H9 (cell line): ENCODE measurements around the gene SV2A. TPM values are rescaled to one million over a fixed set of nuclear protein-coding genes. Genes with fewer than 3 reads are reported as not detected.
A peak's percentile ranks its signal among the peaks of the same experiment; 100 is the strongest.

Experiments
- DNase-seq: peaks from one replicate; pipeline ENCODE4 v3.0.0-alpha.2; 2017
- H2AFZ ChIP-seq: one replicate; pipeline ENCODE4 v1.6.1; 2013; ENCODE audit warnings: mild to moderate bottlenecking, low read length, control low read depth, moderate library complexity
- H2AK5ac ChIP-seq: 2 replicates; pipeline ENCODE4 v1.6.1; 2013; ENCODE audit warnings: low read length, control low read depth, mixed read lengths; ENCODE audit not compliant: insufficient read length
- H2BK120ac ChIP-seq: one replicate; pipeline ENCODE4 v1.6.1; 2013; ENCODE audit warnings: low read depth, mild to moderate bottlenecking, low read length, control low read depth, inconsistent platforms; ENCODE audit not compliant: poor library complexity, severe bottlenecking
- H2BK12ac ChIP-seq: 2 replicates; pipeline ENCODE4 v1.6.1; 2013; ENCODE audit warnings: low read length, control low read depth, mixed read lengths, low read depth; ENCODE audit not compliant: insufficient read length
- H2BK15ac ChIP-seq: 2 replicates; pipeline ENCODE4 v1.6.1; 2013; ENCODE audit warnings: low read depth, low read length, control low read depth
- H2BK20ac ChIP-seq: one replicate; pipeline ENCODE4 v1.6.1; 2013; ENCODE audit warnings: low read depth, mild to moderate bottlenecking, low read length, control low read depth, inconsistent platforms; ENCODE audit not compliant: poor library complexity, severe bottlenecking
- H2BK5ac ChIP-seq: 2 replicates; pipeline ENCODE4 v1.6.1; 2013; ENCODE audit warnings: low read length, control low read depth, mixed read lengths; ENCODE audit not compliant: insufficient read length
- H3K14ac ChIP-seq: 2 replicates; pipeline ENCODE4 v1.6.1; 2013; ENCODE audit warnings: low read length, control low read depth; ENCODE audit not compliant: insufficient read depth
- H3K18ac ChIP-seq: 2 replicates; pipeline ENCODE4 v1.6.1; 2013; ENCODE audit warnings: low read depth, mild to moderate bottlenecking, mixed read lengths, low read length, control low read depth; ENCODE audit not compliant: insufficient read length
- H3K23ac ChIP-seq: 2 replicates; pipeline ENCODE4 v1.6.1; 2013; ENCODE audit warnings: low read length, control low read depth, mixed read lengths, low read depth; ENCODE audit not compliant: insufficient read length
- H3K23me2 ChIP-seq: 2 replicates; pipeline ENCODE4 v1.6.1; 2013; ENCODE audit warnings: low read depth, mild to moderate bottlenecking, mixed read lengths, low read length, control low read depth; ENCODE audit not compliant: insufficient read length, poor library complexity, severe bottlenecking
- H3K27ac ChIP-seq: 2 replicates; pipeline ENCODE4 v1.5.1; 2013; ENCODE audit warnings: low read length, control low read depth, mixed read lengths, low read depth; ENCODE audit not compliant: insufficient read length
- H3K27me3 ChIP-seq: 2 replicates; pipeline ENCODE4 v1.6.1; 2013; ENCODE audit warnings: low read length, control low read depth, inconsistent platforms; ENCODE audit not compliant: insufficient read depth
- H3K4ac ChIP-seq: 2 replicates; pipeline ENCODE4 v1.6.1; 2013; ENCODE audit warnings: low read depth, mild to moderate bottlenecking, control low read depth, inconsistent platforms, low read length, moderate library complexity
- H3K4me1 ChIP-seq: 2 replicates; pipeline ENCODE4 v1.6.1; 2013; ENCODE audit warnings: low read length, control low read depth, inconsistent platforms; ENCODE audit not compliant: insufficient read depth
- H3K4me2 ChIP-seq: 2 replicates; pipeline ENCODE4 v1.6.1; 2013; ENCODE audit warnings: low read length, control low read depth, mixed read lengths; ENCODE audit not compliant: insufficient read length, insufficient read depth
- H3K56ac ChIP-seq: 2 replicates; pipeline ENCODE4 v1.6.1; 2013; ENCODE audit warnings: low read depth, mild to moderate bottlenecking, mixed read lengths, low read length, control low read depth; ENCODE audit not compliant: insufficient read length
- H3K79me1 ChIP-seq: 2 replicates; pipeline ENCODE4 v1.6.1; 2013; ENCODE audit warnings: low read depth, mild to moderate bottlenecking, moderate library complexity, low read length, control low read depth, inconsistent platforms; ENCODE audit not compliant: insufficient read depth, poor library complexity, severe bottlenecking
- H3K79me2 ChIP-seq: 2 replicates; pipeline ENCODE4 v1.6.1; 2013; ENCODE audit warnings: low read length, control low read depth, inconsistent platforms; ENCODE audit not compliant: insufficient read depth
- H3K9ac ChIP-seq: 2 replicates; pipeline ENCODE4 v1.6.1; 2013; ENCODE audit warnings: low read length, control low read depth, mixed read lengths; ENCODE audit not compliant: insufficient read length; ENCODE audit errors: extremely low read depth
- H3K9me3 ChIP-seq: one replicate; pipeline ENCODE4 v1.6.1; 2013; ENCODE audit warnings: low read depth, low read length, inconsistent platforms; ENCODE audit not compliant: control insufficient read depth
- H3T11ph ChIP-seq: one replicate; pipeline ENCODE4 v1.6.1; 2013; ENCODE audit warnings: mild to moderate bottlenecking, low read length, control low read depth, inconsistent platforms
- H4K20me1 ChIP-seq: one replicate; pipeline ENCODE4 v1.6.1; 2013; ENCODE audit not compliant: control insufficient read depth, insufficient read length, insufficient read depth
- H4K5ac ChIP-seq: 2 replicates; pipeline ENCODE4 v1.6.1; 2013; ENCODE audit warnings: low read depth, mild to moderate bottlenecking, mixed read lengths, low read length, control low read depth; ENCODE audit not compliant: insufficient read length
- H4K8ac ChIP-seq: replicated peaks from 2 replicates; pipeline ENCODE4 v1.6.1; 2013; ENCODE audit warnings: low read length, control low read depth, mixed read lengths, low read depth; ENCODE audit not compliant: insufficient read length
- H4K91ac ChIP-seq: 2 replicates; pipeline ENCODE4 v1.6.1; 2013; ENCODE audit warnings: low read depth, mild to moderate bottlenecking, moderate library complexity, mixed read lengths, low read length, control low read depth; ENCODE audit not compliant: insufficient read length
- H3K27ac Mint-ChIP-seq, 3 experiments: 2 replicates in 2 of 3; 3 replicates in 1 of 3; pipeline ENCODE4 v1.8.0; 2020 to 2021; ENCODE audit warnings: mixed read lengths in 3 of 3, mild to moderate bottlenecking in 1 of 3, moderate library complexity in 1 of 3
- H3K27me3 Mint-ChIP-seq: 2 replicates; pipeline ENCODE4 v1.8.0; 2021; ENCODE audit warnings: low read depth, mild to moderate bottlenecking, moderate library complexity, mixed read lengths
- H3K36me3 Mint-ChIP-seq, 3 experiments: 2 replicates in 2 of 3; 3 replicates in 1 of 3; pipeline ENCODE4 v1.8.0; 2020 to 2021; ENCODE audit warnings: low read depth in 3 of 3, mixed read lengths in 3 of 3; ENCODE audit not compliant: insufficient read depth in 1 of 3
- H3K4me1 Mint-ChIP-seq, 2 experiments: 2 replicates each; pipeline ENCODE4 v1.8.0; 2020; ENCODE audit warnings: mixed read lengths in 2 of 2
- H3K4me3 Mint-ChIP-seq, 2 experiments: 2 replicates in 1 of 2; 3 replicates in 1 of 2; pipeline ENCODE4 v1.8.0; 2020 to 2021; ENCODE audit warnings: mild to moderate bottlenecking in 2 of 2, mixed read lengths in 2 of 2, moderate library complexity in 1 of 2
- H3K9me3 Mint-ChIP-seq, 2 experiments: 2 replicates in 1 of 2; 3 replicates in 1 of 2; pipeline ENCODE4 v1.8.0; 2020; ENCODE audit warnings: mild to moderate bottlenecking in 2 of 2, mixed read lengths in 2 of 2, moderate library complexity in 1 of 2
- WGBS: extraction: QIAGEN DNeasy Blood & Tissue Kit; methylation state at CpG from one replicate; pipeline ENCODE4 v1.1.7; 2013; ENCODE audit warnings: missing lambda C conversion rate, low lambda C conversion rate, mixed read lengths; ENCODE audit not compliant: insufficient read length; ENCODE audit errors: extremely low coverage; 5-methylcytosine and 5-hydroxymethylcytosine counted together
- total RNA-seq: library from RNA; stranded (reverse); gene quantifications from 2 replicates; pipeline ENCODE4 v1.2.1, GENCODE V29; 2021
- TF ChIP-seq, protein P1 (sequence below): fragments of 200-600 bp; sonication (generic); conservative IDR thresholded peaks from 3 replicates; pipeline ENCODE4 v1.8.0; 2021; ENCODE audit warnings: antibody characterized with exemption, mild to moderate bottlenecking

SV2A gene
- total RNA-seq, 1 experiment from 2014 or later = 42.4 TPM

DNA sequence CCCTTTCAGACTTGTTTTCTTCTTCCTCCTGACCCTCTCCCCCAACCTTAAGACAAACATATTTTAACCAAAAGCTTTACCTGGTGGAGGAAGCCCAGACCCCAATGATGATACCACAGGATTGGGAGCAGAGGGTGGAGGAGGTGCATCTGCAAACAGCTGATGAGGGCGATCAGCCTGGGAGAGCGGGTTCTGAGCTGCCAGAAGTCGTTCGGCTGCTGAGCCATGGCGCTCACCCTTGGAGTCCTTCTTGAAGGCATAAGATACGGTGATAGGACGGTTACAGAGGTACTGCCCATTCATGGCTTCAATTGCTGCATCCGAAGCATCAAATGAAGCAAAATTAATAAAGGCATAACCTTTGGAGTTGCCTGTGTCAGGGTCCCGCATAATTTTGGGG lies 8.7 kb upstream of the SV2A start:
- Histone ChIP-seq H3K23me2 (peaks cover 11% of the 10 kb centered on the region), H3K4me1 (peaks cover 2% of the 10 kb centered on the region; the same call in 1 of the 2 replicates), H4K20me1 (no peaks in the 10 kb centered on the region), H3K79me2 (peaks cover 8% of the 10 kb centered on the region; the same call in 1 of the 2 replicates), H2BK12ac (no peak overlapping the region), H3K23ac (no peak overlapping the region), H3K27me3 (no peaks in the 10 kb centered on the region), H4K5ac (no peak overlapping the region), H2BK15ac (no peak overlapping the region), H3K18ac (no peak overlapping the region), H2BK5ac (no peak overlapping the region), H3K9me3 (no peaks in the 10 kb centered on the region), H2BK120ac (no peak overlapping the region), H2AK5ac (no peak overlapping the region), H3K14ac (no peak overlapping the region), H3K4me2 (peak overlapping the region; percentile 96), H3T11ph (no peak overlapping the region), H4K8ac (no peak overlapping the region), H2BK20ac (no peak overlapping the region), H3K56ac (no peak overlapping the region), H3K9ac (no peak overlapping the region), H3K4ac (no peak overlapping the region), H2AFZ (no peak overlapping the region), H4K91ac (no peak overlapping the region), H3K27ac (no peak overlapping the region), H3K79me1 (peaks cover 11% of the 10 kb centered on the region)
- Mint-ChIP-seq H3K4me3 (peak overlapping the region; percentile 97 to 100), H3K9me3 (no peaks in the 10 kb centered on the region; a peak in 1 of 5 replicates), H3K36me3 (peaks cover 33 to 54% (median 49%) of the 10 kb centered on the region in 3 experiments), H3K27me3 (no peaks in the 10 kb centered on the region), H3K27ac (no peak overlapping the region), H3K4me1 (peaks cover 19 to 26% of the 10 kb centered on the region in 2 experiments)
- TF ChIP-seq, protein P1, sequence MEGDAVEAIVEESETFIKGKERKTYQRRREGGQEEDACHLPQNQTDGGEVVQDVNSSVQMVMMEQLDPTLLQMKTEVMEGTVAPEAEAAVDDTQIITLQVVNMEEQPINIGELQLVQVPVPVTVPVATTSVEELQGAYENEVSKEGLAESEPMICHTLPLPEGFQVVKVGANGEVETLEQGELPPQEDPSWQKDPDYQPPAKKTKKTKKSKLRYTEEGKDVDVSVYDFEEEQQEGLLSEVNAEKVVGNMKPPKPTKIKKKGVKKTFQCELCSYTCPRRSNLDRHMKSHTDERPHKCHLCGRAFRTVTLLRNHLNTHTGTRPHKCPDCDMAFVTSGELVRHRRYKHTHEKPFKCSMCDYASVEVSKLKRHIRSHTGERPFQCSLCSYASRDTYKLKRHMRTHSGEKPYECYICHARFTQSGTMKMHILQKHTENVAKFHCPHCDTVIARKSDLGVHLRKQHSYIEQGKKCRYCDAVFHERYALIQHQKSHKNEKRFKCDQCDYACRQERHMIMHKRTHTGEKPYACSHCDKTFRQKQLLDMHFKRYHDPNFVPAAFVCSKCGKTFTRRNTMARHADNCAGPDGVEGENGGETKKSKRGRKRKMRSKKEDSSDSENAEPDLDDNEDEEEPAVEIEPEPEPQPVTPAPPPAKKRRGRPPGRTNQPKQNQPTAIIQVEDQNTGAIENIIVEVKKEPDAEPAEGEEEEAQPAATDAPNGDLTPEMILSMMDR = no peak
- WGBS = no CpG with 5 or more reads among the region's 9 CpGs
- no peak for DNase-seq
